Measurements from ENCODE around the gene SELENOI. TPM values are rescaled to one million over a fixed set of nuclear protein-coding genes. Genes with fewer than 3 reads are reported as not detected.

The SELENOI gene
- total RNA-seq, 1 donor from 2014 or later, result 33.4 TPM

GRCh38 chr2:26442707-26443106 lies 96.8 kb downstream of the SELENOI start:
- no peaks in the 10 kb centered on the region for H3K9me3 ChIP-seq
- H3K27me3 ChIP-seq, result no peaks in the 10 kb centered on the region
- intact Hi-C loops (cut with DNase I), result no loop called here
- no peaks in the 10 kb centered on the region for H3K36me3 ChIP-seq
- DNase-seq (ENCODE audit: extremely low spot score in 2 of 2), result no peak
- no peaks in the 10 kb centered on the region for H3K4me1 ChIP-seq
- no peak overlapping the region for H3K4me3 ChIP-seq
- H3K27ac ChIP-seq, result no peak overlapping the region
- TF ChIP-seq CTCF (IDR thresholded peaks at IDR 0.05) (no peak), POLR2A (IDR thresholded peaks at IDR 0.05) (no peak)

DNA sequence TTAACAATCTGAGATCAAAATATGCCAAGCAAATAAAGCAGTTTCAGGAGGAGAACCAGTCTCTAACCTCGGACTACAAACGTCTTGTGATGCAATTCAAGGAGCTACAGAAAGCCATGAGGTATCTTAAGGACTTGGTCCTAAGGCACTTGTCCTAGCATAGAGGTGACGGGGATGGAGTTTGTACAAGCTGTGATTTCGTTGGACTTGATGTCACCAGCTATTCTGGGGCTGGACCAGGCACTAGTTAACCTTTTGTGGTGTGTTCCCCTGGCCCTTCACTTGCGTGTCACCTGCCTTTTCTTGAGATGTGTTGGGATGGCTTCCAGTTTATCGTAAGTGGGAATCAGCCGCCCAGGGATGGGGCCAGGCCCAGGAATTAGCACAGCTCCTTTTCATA lies 98.3 kb downstream of the SELENOI start:
- Histone ChIP-seq H3K27me3 (no peaks in the 10 kb centered on the region), H3K9me3 (no peaks in the 10 kb centered on the region), H3K27ac (no peak overlapping the region), H3K36me3 (no peaks in the 10 kb centered on the region), H3K4me1 (no peaks in the 10 kb centered on the region), H3K4me3 (no peak overlapping the region)
- TF ChIP-seq CTCF (IDR thresholded peaks at IDR 0.05), result no peak
- TF ChIP-seq POLR2A (IDR thresholded peaks at IDR 0.05), result no peak
- TF ChIP-seq POLR2AphosphoS5 (IDR thresholded peaks at IDR 0.05; ENCODE audit: insufficient read depth in 1 of 2, low read depth in 1 of 2), result no peak
- intact Hi-C loops (cut with DNase I), result no loop called here
- DNase-seq (ENCODE audit: extremely low spot score in 2 of 2), result no peak

Other genes starting within 250 kb of the SELENOI start
- gene GAREM2, start 173.1 kb upstream of the SELENOI start, total RNA-seq, result 4.4 TPM
- 124 TPM for gene HADHA, start 101.5 kb upstream of the SELENOI start, total RNA-seq
- gene HADHB, start 101.2 kb upstream of the SELENOI start, total RNA-seq, result 127 TPM
- 0.49 TPM for gene ADGRF3, start 646 bp downstream of the SELENOI start, total RNA-seq
- not detected for gene DRC1, start 55.8 kb downstream of the SELENOI start, total RNA-seq
- 0.49 TPM for gene OTOF, start 132.0 kb downstream of the SELENOI start, total RNA-seq